Esophagus muscularis mucosa (tissue), 4 donors: ENCODE data around the gene POLR3A. TPM values are rescaled to one million over a fixed set of nuclear protein-coding genes. Genes with fewer than 3 reads are reported as not detected.
"Not testable (repeated sequence)": the region's sequence is repeated elsewhere in the genome, so short reads cannot be mapped to it uniquely, and the experiment has no call there.

Experiments
- DNase-seq: peaks from one replicate; pipeline ENCODE4 v3.0.0-alpha.2; 2017; ENCODE audit errors: extremely low spot score
- H3K27ac ChIP-seq, 4 donors: fragments of 200-600 bp; sonication (generic); replicated peaks in 1 of 4; 1 replicate in 3 of 4; 2 replicates in 1 of 4; pipeline ENCODE4 v1.5.1; 2016 to 2019; ENCODE audit warnings: mild to moderate bottlenecking in 1 of 4
- H3K27me3 ChIP-seq, 4 donors: fragments of 200-600 bp; sonication (generic); one replicate each; pipeline versions ENCODE4 v1.5.1 to v1.6.0; 2016 to 2019
- H3K36me3 ChIP-seq, 4 donors: fragments of 200-600 bp; sonication (generic); one replicate each; pipeline ENCODE4 v1.5.1; 2016 to 2019
- H3K4me1 ChIP-seq, 4 donors: fragments of 200-600 bp; sonication (generic); one replicate each; pipeline ENCODE4 v1.5.1; 2016 to 2019
- H3K4me3 ChIP-seq, 4 donors: fragments of 200-600 bp; sonication (generic); 1 replicate in 2 of 4; 2 replicates in 2 of 4; pipeline ENCODE4 v1.5.1; 2016 to 2019; ENCODE audit warnings: mild to moderate bottlenecking in 4 of 4, moderate library complexity in 1 of 4
- H3K9me3 ChIP-seq, 4 donors: fragments of 200-600 bp; sonication (generic); 1 replicate in 3 of 4; 2 replicates in 1 of 4; pipeline ENCODE4 v1.5.1; 2016 to 2019
- EP300 ChIP-seq: sonication (generic); formaldehyde crosslinking; IDR thresholded peaks from one replicate; pipeline ENCODE4 v1.6.1; 2017; ENCODE audit warnings: antibody characterized with exemption
- POLR2A ChIP-seq: fragments of 450-650 bp; IDR thresholded peaks from one replicate; pipeline ENCODE4 v1.6.1; 2017; ENCODE audit warnings: antibody characterized with exemption, moderate library complexity, mild to moderate bottlenecking, low read depth
- POLR2AphosphoS5 ChIP-seq, 2 donors: sonication (generic); formaldehyde crosslinking; IDR thresholded peaks; one replicate each; pipeline ENCODE4 v1.6.1; 2017; ENCODE audit warnings: antibody characterized with exemption in 2 of 2
- WGBS: methylation state at CpG from one replicate; pipeline ENCODE4 v1.1.5; 2018; 5-methylcytosine and 5-hydroxymethylcytosine counted together
- intact Hi-C: fragments of 100-400 bp; cut with DNase I; formaldehyde crosslinking; loops from one replicate; pipeline ENCODE4 v1.15.1; 2023
- total RNA-seq, 4 donors: library from RNA; depleted of rRNA; stranded (reverse); fragments of >200 nt; gene quantifications; one replicate each; pipeline versions ENCODE4 v1.1.0 to v1.2.1, GENCODE V29; 2016
- TF ChIP-seq, protein P1 (sequence below), 3 experiments: fragments of 200-600 bp in 2 of 3; fragments of 450-650 bp in 1 of 3; sonication (generic) in 2 of 3; IDR thresholded peaks; one replicate each; pipeline ENCODE4 v1.5.1; 2017 to 2019; ENCODE audit warnings: antibody characterized with exemption in 3 of 3, mild to moderate bottlenecking in 2 of 3, moderate library complexity in 1 of 3

Gene POLR3A
- total RNA-seq, 4 donors from 2014 or later: 9.3 to 12.8 (median 9.9) TPM

DNA sequence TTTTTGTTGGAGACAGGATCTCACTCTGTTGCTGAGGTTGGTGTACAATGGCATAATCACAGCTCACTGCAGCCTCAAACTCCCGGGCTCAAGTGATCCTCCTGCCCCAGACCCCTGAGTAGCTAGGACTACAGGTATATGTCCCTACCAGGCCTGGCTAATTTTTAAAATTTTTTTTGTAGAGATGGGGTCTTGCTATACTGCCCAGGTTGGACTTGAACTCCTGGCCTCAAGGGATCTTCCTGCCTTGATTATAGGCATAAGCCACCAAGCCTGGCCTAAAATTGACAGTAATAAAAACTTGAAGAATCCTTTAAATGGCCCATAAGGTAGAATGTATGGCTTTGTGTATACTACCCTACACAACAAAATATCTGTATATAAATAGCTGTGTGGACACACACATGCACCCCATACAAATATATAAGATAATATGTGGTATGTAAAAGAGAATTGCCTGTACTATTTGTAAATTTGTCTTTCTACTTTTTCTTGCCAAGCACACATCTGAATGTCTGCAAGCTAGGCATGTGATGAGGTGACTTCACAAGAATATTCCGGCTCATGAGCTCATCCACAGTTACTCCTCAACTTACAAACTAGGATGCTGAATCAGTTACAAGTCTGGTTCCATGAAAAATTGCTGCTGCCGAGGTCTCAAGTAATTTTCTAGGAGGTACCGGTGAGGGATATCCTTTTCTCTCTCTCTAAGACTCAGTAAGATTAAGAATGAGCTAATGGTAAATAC lies 26.6 kb downstream of the POLR3A start:
- peaks cover 59 to 95% (median 91%) of the 10 kb centered on the region in 4 donors for H3K36me3 ChIP-seq
- H3K4me3 ChIP-seq: no peak overlapping the region
- TF ChIP-seq POLR2AphosphoS5 (IDR thresholded peaks at IDR 0.05) (no peak), POLR2A (no peak), EP300 (no peak)
- TF ChIP-seq, protein P1, sequence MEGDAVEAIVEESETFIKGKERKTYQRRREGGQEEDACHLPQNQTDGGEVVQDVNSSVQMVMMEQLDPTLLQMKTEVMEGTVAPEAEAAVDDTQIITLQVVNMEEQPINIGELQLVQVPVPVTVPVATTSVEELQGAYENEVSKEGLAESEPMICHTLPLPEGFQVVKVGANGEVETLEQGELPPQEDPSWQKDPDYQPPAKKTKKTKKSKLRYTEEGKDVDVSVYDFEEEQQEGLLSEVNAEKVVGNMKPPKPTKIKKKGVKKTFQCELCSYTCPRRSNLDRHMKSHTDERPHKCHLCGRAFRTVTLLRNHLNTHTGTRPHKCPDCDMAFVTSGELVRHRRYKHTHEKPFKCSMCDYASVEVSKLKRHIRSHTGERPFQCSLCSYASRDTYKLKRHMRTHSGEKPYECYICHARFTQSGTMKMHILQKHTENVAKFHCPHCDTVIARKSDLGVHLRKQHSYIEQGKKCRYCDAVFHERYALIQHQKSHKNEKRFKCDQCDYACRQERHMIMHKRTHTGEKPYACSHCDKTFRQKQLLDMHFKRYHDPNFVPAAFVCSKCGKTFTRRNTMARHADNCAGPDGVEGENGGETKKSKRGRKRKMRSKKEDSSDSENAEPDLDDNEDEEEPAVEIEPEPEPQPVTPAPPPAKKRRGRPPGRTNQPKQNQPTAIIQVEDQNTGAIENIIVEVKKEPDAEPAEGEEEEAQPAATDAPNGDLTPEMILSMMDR (IDR thresholded peaks at IDR 0.05): no peak
- intact Hi-C loops: no loop called here
- WGBS: 83% methylated on average over 4 of the region's 4 CpGs
- DNase-seq: no peak
- no peak overlapping the region for H3K27ac ChIP-seq
- H3K4me1 ChIP-seq: no peaks in the 10 kb centered on the region
- H3K27me3 ChIP-seq: no peaks in the 10 kb centered on the region
- H3K9me3 ChIP-seq: no peaks in the 10 kb centered on the region

DNA sequence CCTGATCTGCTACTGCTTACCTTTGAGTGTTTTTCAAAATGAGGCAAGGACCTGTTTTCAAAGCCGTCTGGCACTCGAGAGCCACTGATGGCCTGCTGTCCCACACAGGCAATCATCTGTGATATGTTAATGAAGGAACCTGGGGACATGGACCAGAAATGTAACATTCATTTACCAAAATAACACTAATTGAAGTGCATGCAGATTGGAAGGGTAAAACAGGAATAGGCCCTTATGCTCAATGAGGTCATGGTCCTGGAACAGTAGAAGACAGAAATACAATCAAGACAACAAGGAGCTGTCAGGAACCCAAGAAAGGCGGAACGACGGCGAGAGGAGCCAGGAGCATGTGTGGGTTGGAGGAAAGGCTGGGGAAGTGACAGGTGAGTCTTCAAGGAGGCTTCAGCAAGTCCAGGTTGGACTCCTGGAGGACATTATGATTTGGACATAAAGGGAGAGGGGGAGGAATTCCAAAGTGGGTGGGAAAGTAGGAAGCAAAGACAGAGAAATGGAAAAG lies 28.3 kb downstream of the POLR3A start:
- no peaks in the 10 kb centered on the region for H3K4me1 ChIP-seq
- intact Hi-C loops: no loop called here
- H3K36me3 ChIP-seq: peaks cover 54 to 85% (median 75%) of the 10 kb centered on the region in 4 donors
- H3K4me3 ChIP-seq: no peak overlapping the region
- H3K9me3 ChIP-seq: no peaks in the 10 kb centered on the region
- no peak for DNase-seq
- H3K27ac ChIP-seq: no peak overlapping the region
- 88% methylated on average over 6 of the region's 6 CpGs for WGBS
- no peaks in the 10 kb centered on the region for H3K27me3 ChIP-seq
- no peak for TF ChIP-seq EP300
- no peak for TF ChIP-seq POLR2AphosphoS5 (IDR thresholded peaks at IDR 0.05)
- no peak for TF ChIP-seq POLR2A
- TF ChIP-seq, protein P1 (IDR thresholded peaks at IDR 0.05): no peak

DNA sequence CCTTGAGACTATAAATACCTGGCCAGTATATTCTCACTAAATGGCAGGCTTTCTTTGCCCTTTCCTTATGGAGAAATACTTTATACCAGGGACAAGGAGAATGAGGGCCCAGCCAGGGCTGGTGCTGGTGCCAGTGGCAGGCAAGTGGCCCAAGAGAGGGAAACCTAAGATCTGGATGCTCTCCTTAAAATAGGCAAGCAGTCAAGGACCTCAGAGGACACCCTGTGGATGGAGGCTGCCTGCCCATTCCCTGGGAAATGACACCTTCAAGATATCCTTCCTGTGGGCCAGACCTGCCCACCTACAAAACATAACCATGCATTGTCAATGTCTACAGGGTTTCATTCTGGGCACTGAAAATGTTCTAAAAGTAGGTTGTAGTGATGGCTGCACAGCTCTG lies 29.1 kb downstream of the POLR3A start:
- intact Hi-C loops: no loop called here
- no peak overlapping the region for H3K4me3 ChIP-seq
- H3K9me3 ChIP-seq: no peaks in the 10 kb centered on the region
- TF ChIP-seq EP300 (no peak), POLR2AphosphoS5 (IDR thresholded peaks at IDR 0.05) (no peak), POLR2A (no peak)
- TF ChIP-seq, protein P1 (IDR thresholded peaks at IDR 0.05): no peak
- H3K36me3 ChIP-seq: peaks cover 54 to 77% (median 67%) of the 10 kb centered on the region in 4 donors
- H3K27ac ChIP-seq: no peak overlapping the region
- H3K4me1 ChIP-seq: no peaks in the 10 kb centered on the region
- no peaks in the 10 kb centered on the region for H3K27me3 ChIP-seq
- DNase-seq: no peak

DNA sequence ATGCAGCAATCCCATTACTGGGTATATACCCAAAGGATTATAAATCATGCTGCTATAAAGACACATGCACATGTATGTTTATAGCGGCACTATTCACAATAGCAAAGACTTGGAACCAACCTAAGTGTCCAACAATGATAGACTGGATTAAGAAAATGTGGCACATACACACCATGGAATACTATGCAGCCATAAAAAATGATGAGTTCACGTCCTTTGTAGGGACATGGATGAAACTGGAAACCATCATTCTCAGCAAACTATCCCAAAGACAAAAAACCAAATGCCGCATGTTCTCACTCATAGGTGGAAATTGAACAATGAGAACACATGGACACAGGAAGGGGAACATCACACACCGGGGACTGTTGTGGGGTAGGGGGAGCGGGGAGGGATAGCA lies 30.5 kb downstream of the POLR3A start:
- intact Hi-C loops: not testable (repeated sequence)

DNA sequence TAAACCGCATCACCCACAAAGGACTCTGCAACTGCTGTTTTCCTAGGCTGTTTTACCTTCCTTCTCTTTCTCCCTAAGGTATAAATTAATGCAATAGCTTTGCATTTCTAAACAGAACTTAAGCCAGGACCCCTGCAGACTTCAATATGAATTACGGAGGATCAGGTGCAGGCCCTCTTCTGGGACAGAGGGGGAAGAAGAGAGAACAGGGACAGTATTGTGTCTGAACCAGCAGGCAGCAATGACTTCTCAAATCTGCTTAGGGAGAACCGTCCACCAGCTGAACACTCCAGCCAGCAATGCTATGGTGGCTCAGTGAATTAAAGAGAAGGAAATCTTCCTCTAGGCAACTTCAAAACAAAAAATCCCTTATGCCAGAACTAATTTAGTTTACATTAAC lies 35.7 kb downstream of the POLR3A start:
- Histone ChIP-seq H3K36me3 (peaks cover 50 to 67% (median 60%) of the 10 kb centered on the region in 4 donors), H3K27me3 (no peaks in the 10 kb centered on the region), H3K4me1 (no peaks in the 10 kb centered on the region), H3K4me3 (no peak overlapping the region), H3K27ac (no peak overlapping the region), H3K9me3 (no peaks in the 10 kb centered on the region)
- 85% methylated on average over 3 of the region's 3 CpGs for WGBS
- DNase-seq: no peak
- TF ChIP-seq POLR2AphosphoS5 (IDR thresholded peaks at IDR 0.05) (no peak), POLR2A (no peak), EP300 (no peak)
- TF ChIP-seq, protein P1 (IDR thresholded peaks at IDR 0.05): no peak
- intact Hi-C loops: no loop called here

More for the DNA sequence above, 30.5 kb downstream of the POLR3A start:
- DNase-seq, H3K9me3 ChIP-seq, H3K27me3 ChIP-seq, H3K4me3 ChIP-seq, H3K4me1 ChIP-seq, H3K27ac ChIP-seq: not testable (repeated sequence)
- peaks cover 48 to 69% (median 61%) of the 10 kb centered on the region in 4 donors for H3K36me3 ChIP-seq
- over 99% methylated on average over 5 of the region's 5 CpGs for WGBS
